K562 (cell line): ENCODE results near the gene ACE. TPM values are rescaled to one million over a fixed set of nuclear protein-coding genes. Genes with fewer than 3 reads are reported as not detected.

Experiments used
- ATAC-seq: fragments of 200-7000 bp; cut with Tn5 transposase; 3 replicates; pipeline ENCODE4 v1.9.1; 2020; ENCODE audit warnings: moderate library complexity
- BruUV-seq: library from RNA; stranded (reverse); fragments of 400-500 nt; replicated peaks from 2 replicates; lab custom pipeline; 2021; lab: Mats Ljungman, UMichigan
- CTCF ChIA-PET: fragments of 300-600 bp; formaldehyde crosslinking; extraction: SDS; loops from one replicate; lab custom pipeline; 2021; ENCODE audit warnings: low intra/inter-chr PET ratio; lab: Yijun Ruan, JAX
- POLR2A ChIA-PET: fragments of 300-600, 350-650 bp; sonication (Branson Sonifier 250); formaldehyde crosslinking; extraction: SDS; loops from one replicate; lab custom pipeline; 2021; ENCODE audit warnings: antibody characterized with exemption, inconsistent platforms; lab: Yijun Ruan, JAX
- DNase-seq, 4 experiments: peaks; one replicate each; pipeline versions ENCODE4 v3.0.0 to v3.0.0-alpha.2; 2011 to 2018; ENCODE audit warnings: low spot score in 3 of 4, mixed read lengths in 3 of 4; ENCODE audit errors: extremely low read depth in 1 of 4
- FAIRE-seq: peaks from 2 replicates; lab custom pipeline; 2011; peaks lifted over from hg19 to GRCh38; lab: Jason Lieb, UNC
- H2AFZ ChIP-seq: 2 replicates; pipeline ENCODE4 v1.6.0; 2011; ENCODE audit warnings: low read depth, low read length, control low read depth, inconsistent platforms
- H3K27ac ChIP-seq: fragments of 200-600 bp; 3 replicates; pipeline ENCODE4 v1.8.0; 2011; ENCODE audit warnings: low read depth, mild to moderate bottlenecking, control low read depth, inconsistent platforms, low read length, moderate library complexity, mixed read lengths; ENCODE audit errors: extremely low read depth
- H3K27me3 ChIP-seq, 2 experiments: fragments of 300-600 bp in 1 of 2; 2 replicates in 1 of 2; 3 replicates in 1 of 2; pipeline versions ENCODE4 v1.6.0 to v1.8.0; 2011; ENCODE audit warnings: inconsistent platforms in 2 of 2, low read length in 2 of 2, mild to moderate bottlenecking in 1 of 2, mixed read lengths in 1 of 2, moderate library complexity in 1 of 2; ENCODE audit not compliant: control insufficient read depth in 2 of 2, insufficient read depth in 2 of 2
- H3K36me3 ChIP-seq: fragments of 300-600 bp; 3 replicates; pipeline ENCODE4 v1.8.0; 2011; ENCODE audit warnings: mild to moderate bottlenecking, low read length, inconsistent platforms; ENCODE audit not compliant: control insufficient read depth, insufficient read depth
- H3K4me1 ChIP-seq, 2 experiments: fragments of 200-600 bp in 1 of 2; replicated peaks in 1 of 2; 2 replicates in 1 of 2; 3 replicates in 1 of 2; pipeline versions ENCODE4 v1.5.1 to v1.8.0; 2011; ENCODE audit warnings: inconsistent platforms in 2 of 2, low read length in 2 of 2, mild to moderate bottlenecking in 1 of 2, mixed read lengths in 1 of 2, moderate library complexity in 1 of 2; ENCODE audit not compliant: control insufficient read depth in 2 of 2, insufficient read depth in 2 of 2
- H3K4me2 ChIP-seq: 2 replicates; pipeline ENCODE4 v1.6.1; 2011; ENCODE audit warnings: low read length, control low read depth, inconsistent platforms, mixed read lengths; ENCODE audit not compliant: insufficient read depth
- H3K4me3 ChIP-seq: fragments of 200-600 bp; sonication (generic), shearing (Covaris generic); 2 replicates; pipeline ENCODE4 v1.5.1; 2016; ENCODE audit warnings: control low read depth, inconsistent platforms
- H3K79me2 ChIP-seq: fragments of 200-600 bp; 3 replicates; pipeline ENCODE4 v1.8.0; 2011; ENCODE audit warnings: low read length, inconsistent platforms; ENCODE audit not compliant: control insufficient read depth, insufficient read depth
- H3K9ac ChIP-seq, 2 experiments: 2 replicates each; pipeline versions ENCODE4 v1.6.0 to v1.6.1; 2011; ENCODE audit warnings: low read depth in 2 of 2, low read length in 2 of 2, control low read depth in 1 of 2, inconsistent platforms in 1 of 2, mild to moderate bottlenecking in 1 of 2, mixed read lengths in 1 of 2; ENCODE audit not compliant: insufficient read depth in 1 of 2
- H3K9me1 ChIP-seq: one replicate; pipeline ENCODE4 v1.6.0; 2011; ENCODE audit warnings: inconsistent platforms, mild to moderate bottlenecking, low read length, moderate library complexity; ENCODE audit not compliant: control insufficient read depth, insufficient read depth
- H3K9me3 ChIP-seq: replicated peaks from 2 replicates; pipeline ENCODE4 v1.5.1; 2011; ENCODE audit warnings: low read depth, low read length, inconsistent platforms; ENCODE audit not compliant: control insufficient read depth, insufficient read depth
- H4K20me1 ChIP-seq: replicated peaks from 2 replicates; pipeline ENCODE4 v1.6.1; 2011; ENCODE audit warnings: low read length, inconsistent platforms, mixed read lengths; ENCODE audit not compliant: control insufficient read depth, insufficient read depth
- POLR2H ChIP-seq: IDR thresholded peaks from 2 replicates; pipeline ENCODE4 v1.6.1; 2016; ENCODE audit warnings: missing genetic modification characterization, low read depth, mild to moderate bottlenecking, control low read depth, missing compliant biosample characterization, moderate library complexity
- RBM17 ChIP-seq: fragments of 200-400 bp; formaldehyde crosslinking; IDR thresholded peaks from 2 replicates; pipeline ENCODE4 v1.6.1; 2017; ENCODE audit warnings: low read depth, mild to moderate bottlenecking, low read length, borderline replicate concordance
- ZNF184 ChIP-seq: sonication (generic); formaldehyde crosslinking; IDR thresholded peaks from 2 replicates; pipeline ENCODE4 v1.5.0; 2020; ENCODE audit warnings: missing genetic modification reagents
- WGBS: fragments of 100-300 bp; shearing (Covaris generic); methylation state at CpG from one replicate; pipeline ENCODE4 v1.1.6; 2016; ENCODE audit warnings: low coverage, mixed read lengths; ENCODE audit not compliant: insufficient coverage; ENCODE audit errors: missing lambda C conversion rate; 5-methylcytosine and 5-hydroxymethylcytosine counted together
- in situ Hi-C: fragments of 300-500 bp; cut with MboI; formaldehyde crosslinking; loops from 4 replicates; pipeline ENCODE4 v1.15.0; 2018; ENCODE audit warnings: inconsistent platforms, mixed read lengths
- intact Hi-C: fragments of 100-400 bp; cut with micrococcal nuclease; formaldehyde crosslinking; loops from 2 replicates; pipeline ENCODE4 v1.14.2; 2022
- polyA plus RNA-seq, 8 experiments: library from polyadenylated mRNA; depleted of rRNA in 4 of 8; stranded (reverse) in 5 of 8; unstranded in 3 of 8; fragments of >200 nt; fragmentation: Nextera tagmentation in 2 of 8; fragmentation: Illumina TruSeq in 1 of 8; extraction: Ambion mirVana in 2 of 8; extraction: Trizol in 1 of 8; gene quantifications; 2 replicates each; pipeline versions ENCODE4 v1.2.1 to v1.2.3, GENCODE V29; 2011 to 2014; ENCODE audit warnings: inconsistent platforms in 1 of 8, missing spikeins in 1 of 8
- total RNA-seq, 7 experiments: library from RNA; depleted of rRNA in 6 of 7; stranded (reverse); fragments of >200 nt in 6 of 7; fragmentation: Illumina TruSeq in 2 of 7; extraction: Trizol in 2 of 7; gene quantifications; 2 replicates each; pipeline versions ENCODE4 v1.2.1 to v1.2.3, GENCODE V29; 2011 to 2021; ENCODE audit warnings: low replicate concordance in 1 of 7

ACE gene
- total and polyA plus RNA-seq, 9 of the 15 experiments (the other 6 are each of a cell fraction or from before 2014, with no cell fraction given), result 0.07 to 2.5 (median 0.47) TPM; not detected in 1

GRCh38 chr17:63498626-63499195, 21.9 kb downstream of the ACE start:
- no peak overlapping the region for H3K4me3 ChIP-seq
- peaks cover 0 to 19% of the 10 kb centered on the region in 2 experiments; a peak in 2 of 5 replicates for H3K4me1 ChIP-seq
- no peak overlapping the region for H3K27ac ChIP-seq
- no TSS peak for BruUV-seq
- DNase-seq (no peak), FAIRE-seq (no peak), ATAC-seq (no peak)
- H3K9ac ChIP-seq, result no peak overlapping the region
- H3K36me3 ChIP-seq, result no peaks in the 10 kb centered on the region
- POLR2A ChIA-PET, result interaction anchor here (0.6 kb wide), 1 partner anchor 50 kb away, joined by 3 read pairs; no protein-coding TSS in a partner anchor
- intact Hi-C loops, result no loop called here
- in situ Hi-C loops, result no loop called here
- CTCF ChIA-PET, result no interaction called here
- H3K9me1 ChIP-seq, result no peaks in the 10 kb centered on the region
- WGBS, result 24% methylated on average over 9 of the region's 9 CpGs
- 0 out of 2 replicates have a peak, but pooled peaks cover 3% of the 10 kb centered on the region for H4K20me1 ChIP-seq
- TF ChIP-seq RBM17 (no peak), ZNF184 (CRISPR knock-in tag) (no peak), POLR2H (no peak)
- no peaks in the 10 kb centered on the region for H3K79me2 ChIP-seq
- H3K27me3 ChIP-seq, result peaks cover 21 to 39% of the 10 kb centered on the region in 2 experiments; a peak in 4 of 5 replicates
- no peak overlapping the region for H2AFZ ChIP-seq
- H3K4me2 ChIP-seq, result no peak overlapping the region
- H3K9me3 ChIP-seq, result no peaks in the 10 kb centered on the region
